Sciatic nerve (tissue), 1 donor: ENCODE data around the gene PGBD1. TPM values are rescaled to one million over a fixed set of nuclear protein-coding genes. Genes with fewer than 3 reads are reported as not detected.

Source experiments
- total RNA-seq: library from RNA; stranded (reverse); fragmentation: NEBNext Ultra II Directional; extraction: Animal tissue kit (Norgen Biotek cat#: 25700); gene quantifications from one replicate; pipeline ENCODE4 v1.2.1, GENCODE V29; 2021
- donor health status: DM: no; HTN: no; CAD: no.

The PGBD1 gene
- total RNA-seq, 1 donor from 2014 or later, result 4.9 TPM

Other genes with a start within 250 kb of the PGBD1 start
- 1.2 TPM for gene ZNF165, start 201.0 kb upstream of the PGBD1 start, total RNA-seq
- gene ZSCAN16, start 157.0 kb upstream of the PGBD1 start, total RNA-seq, result 4.1 TPM
- gene ZKSCAN8, start 139.7 kb upstream of the PGBD1 start, total RNA-seq, result 31.9 TPM
- 17.3 TPM for gene ZSCAN9, start 56.3 kb upstream of the PGBD1 start, total RNA-seq
- gene ZKSCAN4, start 29.3 kb upstream of the PGBD1 start, total RNA-seq, result 5.4 TPM
- 2.9 TPM for gene NKAPL, start 22.3 kb upstream of the PGBD1 start, total RNA-seq
- gene ZSCAN26, start 14.4 kb upstream of the PGBD1 start, total RNA-seq, result 19.3 TPM
- gene ZSCAN31, start 54.6 kb downstream of the PGBD1 start, total RNA-seq, result 17.4 TPM
- 7.8 TPM for gene ZKSCAN3, start 68.4 kb downstream of the PGBD1 start, total RNA-seq
- gene ZSCAN12, start 118.2 kb downstream of the PGBD1 start, total RNA-seq, result 7.3 TPM
- 6.5 TPM for gene ZSCAN23, start 161.9 kb downstream of the PGBD1 start, total RNA-seq
- gene GPX6, start 234.2 kb downstream of the PGBD1 start, total RNA-seq, result not detected
- gene GPX5, start 244.3 kb downstream of the PGBD1 start, total RNA-seq, result not detected